Frontal cortex (tissue), 4 donors: Measurements from ENCODE around the gene POC1B. TPM values are rescaled to one million over a fixed set of nuclear protein-coding genes. Genes with fewer than 3 reads are reported as not detected.
A peak's percentile ranks its signal among the peaks of the same experiment; 100 is the strongest.
"Not testable (repeated sequence)": the region's sequence is repeated elsewhere in the genome, so short reads cannot be mapped to it uniquely, and the experiment has no call there.

Experiments
- DNase-seq, 2 donors: peaks; one replicate each; pipeline ENCODE4 v3.0.0; 2012; ENCODE audit warnings: low spot score in 2 of 2
- FAIRE-seq: peaks from 2 replicates; lab custom pipeline; 2012; peaks lifted over from hg19 to GRCh38; lab: Jason Lieb, UNC
- total RNA-seq: library from RNA; depleted of rRNA; stranded (reverse); fragments of >200 nt; gene quantifications from one replicate; pipeline ENCODE4 v1.2.3, GENCODE V29; 2014
- donor health status: control.
- donor health status: control.
- donor health status: control.

POC1B gene
- total RNA-seq, 1 donor from 2014 or later, result 93.8 TPM

- no peak for FAIRE-seq
These were observed 56.5 kb downstream of the POC1B start for GRCh38 chr12:89469361-89469760.

GRCh38 chr12:89468648-89469326 is 57.1 kb downstream of the POC1B start:
- no peak for FAIRE-seq
- DNase-seq, result no peak

More at GRCh38 chr12:89469361-89469760, 56.5 kb downstream of the POC1B start:
- no peak for DNase-seq

DNA sequence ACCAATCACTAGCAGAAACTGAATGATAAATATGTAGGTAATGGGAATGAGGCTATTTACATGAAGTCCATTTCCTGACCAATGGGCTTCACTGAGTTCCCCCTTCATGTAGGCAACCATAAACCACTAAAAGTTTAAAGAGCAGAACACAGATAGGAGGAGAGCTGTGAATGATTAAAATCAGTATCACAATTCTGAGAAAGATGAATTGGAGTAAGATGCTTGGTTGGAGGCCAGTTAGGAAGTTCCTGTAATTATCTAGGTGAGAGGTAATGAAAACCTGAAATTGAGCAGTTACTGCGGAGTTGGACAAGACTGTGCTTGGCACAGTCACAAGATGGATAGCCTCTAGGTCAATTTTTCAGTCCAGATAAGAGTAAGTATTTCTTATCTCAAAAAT is 57.8 kb downstream of the POC1B start:
- FAIRE-seq (no peak), DNase-seq (no peak)

GRCh38 chr12:89464974-89465592 is 60.8 kb downstream of the POC1B start:
- DNase-seq (no peak), FAIRE-seq (no peak)

DNA sequence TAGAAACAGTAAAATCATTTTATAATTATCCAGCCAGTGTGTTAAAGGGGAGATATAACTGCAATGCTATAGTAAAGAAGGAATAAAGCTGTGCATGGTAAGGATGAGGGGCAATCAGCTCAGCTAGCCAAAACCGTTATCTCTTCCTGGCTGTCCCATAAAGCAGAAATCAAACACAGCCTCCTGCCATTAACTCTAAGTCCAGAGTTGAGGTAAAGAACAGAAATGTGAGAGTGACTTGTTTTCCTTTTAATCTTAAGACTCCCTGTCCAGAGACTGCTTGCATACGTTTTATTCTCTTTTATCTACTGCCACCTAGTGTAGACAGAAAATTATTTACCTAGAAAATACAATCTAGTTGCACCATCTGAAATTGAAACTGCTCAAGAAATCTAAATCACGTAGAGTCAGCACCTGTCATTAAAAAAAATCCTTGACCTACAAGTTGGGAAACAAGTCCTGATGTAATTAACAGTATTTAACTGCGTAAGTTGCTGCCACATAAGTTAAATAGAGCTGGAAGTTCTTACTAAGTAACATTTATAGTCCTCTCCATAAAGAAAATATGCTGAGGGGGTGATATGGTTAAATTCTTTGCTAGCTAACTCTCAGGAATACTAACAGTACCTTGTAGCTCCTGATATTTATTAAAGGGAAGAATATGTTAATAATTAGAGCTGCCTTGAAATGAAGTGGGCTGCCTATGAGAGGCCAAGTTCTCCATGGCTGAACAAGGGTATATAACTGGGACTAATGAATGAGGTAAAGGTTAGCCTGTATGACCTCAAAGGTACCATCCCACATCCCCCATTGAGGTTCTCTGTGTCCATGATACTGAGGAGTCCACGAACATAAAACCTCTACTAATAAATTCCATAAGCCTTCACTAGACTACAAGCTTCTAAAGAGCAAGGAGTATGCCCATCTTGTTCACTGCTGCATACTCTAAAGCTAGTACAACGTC is 63.9 kb downstream of the POC1B start:
- FAIRE-seq (peak; percentile 82), DNase-seq (peak in 1 of 2 donors; percentile 41)

DNA sequence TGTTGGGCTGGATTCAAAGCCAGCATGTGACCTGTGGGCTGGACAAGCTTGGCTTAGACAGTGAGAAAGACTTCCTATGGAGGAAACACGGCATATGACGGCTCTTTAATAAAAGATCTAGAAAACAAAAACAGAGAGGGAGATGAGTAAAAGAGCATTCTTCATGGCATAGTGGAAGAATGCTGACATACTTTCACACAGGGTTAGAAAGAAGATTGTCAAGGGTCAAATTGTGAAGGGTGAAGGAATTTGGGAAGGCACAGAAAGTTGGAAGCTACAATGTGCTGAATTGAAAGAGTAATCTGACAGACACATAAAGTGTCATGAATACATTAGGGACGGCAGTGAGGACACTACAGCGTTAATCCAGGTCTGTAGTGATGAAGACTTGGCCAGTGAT is 64.7 kb downstream of the POC1B start:
- DNase-seq, result no peak
- FAIRE-seq, result no peak

- not testable (repeated sequence) for DNase-seq, FAIRE-seq
These were observed 66.6 kb downstream of the POC1B start for GRCh38 chr12:89459279-89459678.

DNA sequence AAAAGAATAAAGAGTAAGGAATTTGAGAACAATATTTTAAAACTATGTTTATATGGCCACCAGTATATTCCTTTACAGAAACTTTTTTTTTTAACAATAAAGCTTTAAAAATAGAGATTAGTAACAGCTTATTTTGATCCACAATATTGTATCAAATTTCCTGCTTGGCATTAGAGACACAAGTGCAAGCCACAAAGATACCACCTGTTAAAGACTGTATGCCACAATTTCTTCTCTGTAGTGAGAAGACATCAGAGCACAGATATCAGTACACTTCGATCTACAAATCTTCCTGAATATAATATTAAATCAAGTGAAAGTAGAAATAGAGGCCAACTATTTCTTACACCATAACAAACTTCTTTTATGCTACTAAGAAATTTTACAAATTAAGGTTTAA is 69.3 kb downstream of the POC1B start:
- DNase-seq, result no peak
- FAIRE-seq, result no peak

DNA sequence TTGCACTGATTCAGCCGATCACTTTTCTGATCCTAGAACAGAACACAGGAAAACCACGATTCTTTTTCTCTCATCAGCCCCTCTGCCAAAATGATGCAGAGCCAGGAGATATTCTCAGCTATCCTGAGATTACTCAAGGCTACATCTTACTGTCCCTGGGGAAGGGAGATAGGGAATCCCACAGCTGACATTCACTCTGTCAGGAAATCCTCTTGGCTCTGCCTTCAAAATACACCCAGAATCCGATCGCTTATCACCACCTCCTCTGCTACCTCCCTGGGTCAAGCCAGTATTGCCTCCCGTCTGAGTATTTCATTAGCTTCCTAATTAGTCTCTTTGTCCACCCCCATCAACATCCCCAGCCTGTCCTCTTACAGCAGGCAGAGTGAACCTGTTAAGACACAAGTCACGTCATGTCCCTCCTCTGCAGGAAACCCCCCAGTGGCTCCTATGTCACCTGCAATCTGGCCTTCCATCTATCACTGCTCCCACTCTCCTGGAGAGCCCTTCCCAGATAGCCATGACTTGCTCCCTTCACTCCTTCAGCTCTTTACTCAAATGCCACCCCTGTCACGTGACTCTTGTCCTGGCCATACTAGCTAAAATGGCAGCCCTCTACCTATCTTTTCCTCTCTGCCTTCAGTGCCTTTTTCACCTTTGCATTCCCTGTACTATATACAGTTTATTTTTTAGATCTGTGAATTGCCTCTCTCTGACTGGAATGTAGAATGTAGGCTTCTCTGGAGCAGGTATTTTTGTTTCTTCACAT is 71.6 kb downstream of the POC1B start:
- FAIRE-seq (no peak), DNase-seq (no peak)

- DNase-seq, result no peak
These were observed 72.5 kb downstream of the POC1B start for GRCh38 chr12:89453121-89453978.

DNA sequence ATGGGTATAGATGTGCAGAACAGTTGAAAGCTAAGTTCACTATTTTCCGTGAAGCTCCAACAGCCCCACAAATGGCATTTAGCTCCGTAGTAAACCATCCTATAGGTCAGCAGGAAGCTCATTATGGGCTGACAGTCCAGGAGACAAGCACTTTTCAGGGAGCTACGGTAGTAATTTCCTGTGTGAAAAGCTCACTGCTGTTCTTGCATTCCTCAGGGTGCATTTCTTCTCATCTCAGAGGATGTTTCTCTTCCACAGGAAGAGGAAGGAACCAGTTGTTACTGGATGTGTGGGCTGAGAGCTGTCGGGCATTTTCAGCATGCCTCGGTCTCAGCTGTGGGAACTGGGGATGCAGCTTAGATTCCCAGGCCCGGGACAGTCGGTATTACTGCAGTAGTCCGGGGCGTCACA is 74.0 kb downstream of the POC1B start:
- FAIRE-seq (no peak), DNase-seq (no peak)

More at GRCh38 chr12:89453121-89453978, 72.5 kb downstream of the POC1B start:
- peak; percentile 15 for FAIRE-seq

DNA sequence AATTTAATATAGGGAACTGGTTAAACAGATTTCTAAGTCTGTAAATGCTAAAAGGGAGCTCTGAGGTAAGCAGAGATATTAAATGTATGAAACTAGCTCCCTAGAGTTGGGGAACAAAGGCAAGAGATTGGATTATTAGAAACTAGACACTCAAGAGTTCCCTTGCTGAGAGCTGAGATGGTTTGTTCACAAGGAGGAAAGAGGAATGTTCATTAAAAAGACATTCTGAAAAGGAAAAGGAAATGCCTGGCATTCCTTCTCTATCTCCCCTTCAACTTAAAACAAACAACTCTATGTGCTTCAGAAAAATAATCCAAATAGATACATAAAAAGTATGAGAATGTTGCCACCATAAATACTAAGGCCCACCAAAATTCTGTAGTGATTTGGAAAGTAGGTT is 74.9 kb downstream of the POC1B start:
- no peak for DNase-seq
- no peak for FAIRE-seq

DNA sequence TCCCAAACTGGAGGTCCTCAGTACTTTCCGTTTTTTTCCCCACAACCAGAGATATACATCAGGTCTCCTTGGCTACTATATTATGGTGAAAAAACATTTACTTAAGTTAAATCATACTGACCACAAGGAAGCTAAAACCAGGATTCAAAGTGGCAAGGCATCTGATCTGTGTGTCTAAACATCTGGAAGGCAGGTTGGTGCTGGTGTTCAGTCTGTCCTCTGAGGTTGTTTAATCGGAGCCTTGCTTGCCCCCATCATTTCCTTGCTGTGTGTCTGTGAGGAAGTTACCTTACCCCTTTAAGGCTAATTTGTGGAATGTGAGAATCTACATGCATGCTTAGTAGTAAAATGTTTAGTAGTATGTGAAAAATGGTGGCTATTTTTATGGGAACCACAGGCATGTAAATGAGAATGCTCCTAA is 76.9 kb downstream of the POC1B start:
- DNase-seq (no peak), FAIRE-seq (no peak)

GRCh38 chr12:89448526-89448925 is 77.3 kb downstream of the POC1B start:
- FAIRE-seq (no peak), DNase-seq (no peak)

GRCh38 chr12:89439941-89440340 is 85.9 kb downstream of the POC1B start:
- no peak for FAIRE-seq
- DNase-seq, result no peak

- DNase-seq (no peak), FAIRE-seq (no peak)
These were observed 88.6 kb downstream of the POC1B start for GRCh38 chr12:89437231-89437630.

GRCh38 chr12:89436062-89436461 is 89.8 kb downstream of the POC1B start:
- DNase-seq (no peak), FAIRE-seq (no peak)

- DNase-seq, result no peak
- no peak for FAIRE-seq
These were observed 92.2 kb downstream of the POC1B start for GRCh38 chr12:89433634-89434033.

DNA sequence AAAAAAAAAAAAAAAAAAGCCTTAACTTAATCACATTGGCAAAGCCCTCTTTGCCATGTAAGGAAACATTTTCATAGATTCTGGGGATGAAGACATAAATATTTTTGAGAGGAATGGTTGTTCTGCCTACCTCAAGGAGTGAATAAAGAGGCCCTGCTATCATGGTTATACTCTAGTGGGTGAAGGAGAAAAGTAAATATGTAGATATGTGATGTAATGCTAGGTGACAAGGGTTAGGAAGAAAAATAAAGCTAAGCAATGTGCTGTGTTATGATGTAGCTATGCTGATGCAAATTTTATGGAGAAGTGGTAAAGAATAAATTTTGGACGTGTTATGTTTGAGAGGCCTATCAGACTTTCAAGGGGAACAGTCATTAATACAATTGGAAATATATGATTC is 93.5 kb downstream of the POC1B start:
- DNase-seq (no peak), FAIRE-seq (no peak)
